Measurements from ENCODE around the gene CA10.

The CA10 gene

DNA sequence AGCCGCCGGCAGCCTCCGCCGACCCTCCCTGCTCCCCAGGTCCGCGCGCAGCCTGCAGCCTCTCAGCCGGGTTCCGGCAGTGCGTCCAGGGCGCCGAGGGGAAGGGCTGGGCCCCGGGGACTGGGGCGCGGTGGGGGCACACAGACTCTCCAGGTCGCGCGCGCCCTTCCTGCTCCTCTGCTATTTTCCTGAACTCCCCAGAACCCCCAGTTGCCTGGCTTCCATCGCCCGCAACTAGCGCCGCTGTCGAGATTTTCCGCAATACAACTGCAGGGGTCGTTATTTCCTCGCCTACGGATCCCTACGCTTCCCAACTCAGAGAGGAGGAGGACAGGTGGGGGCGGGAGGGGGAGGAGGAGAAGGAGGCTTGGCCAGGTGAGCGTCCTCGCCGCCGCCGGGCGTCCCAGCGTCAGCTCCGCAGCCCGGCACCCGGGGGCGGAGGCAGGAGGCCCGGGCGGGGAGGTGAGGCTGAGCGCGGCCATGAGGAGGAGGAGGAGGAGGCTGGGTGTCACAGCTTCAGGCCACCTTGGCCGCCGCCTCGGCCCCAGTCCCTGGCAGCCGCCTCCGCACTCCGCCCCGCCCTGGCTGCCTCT lies at the start of gene CA10:
Gene CA10, minus strand, starts transcription at position 265 of the 593 bp plus-strand sequence.
- DNase-seq, result no peak

DNA sequence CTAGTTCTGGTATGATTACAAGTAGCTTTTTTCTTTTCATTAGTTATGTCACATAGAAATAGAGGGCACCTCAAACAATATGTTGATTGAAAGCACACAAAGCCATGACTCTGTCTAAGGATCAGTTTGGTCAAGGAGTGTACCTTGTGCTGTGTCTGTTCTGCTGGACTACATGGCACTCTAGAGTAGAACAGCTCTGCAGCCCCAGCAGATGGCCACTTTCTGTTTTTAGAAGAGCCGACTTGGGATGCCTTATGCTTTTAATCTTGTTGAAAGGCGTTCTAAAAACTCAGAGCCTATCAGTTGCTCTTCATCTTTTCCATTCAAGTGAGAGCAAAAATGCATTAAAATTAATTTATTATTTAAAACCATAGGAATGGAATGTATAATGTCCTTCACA lies 49.3 kb upstream of the CA10 start:
- DNase-seq, result no peak

DNA sequence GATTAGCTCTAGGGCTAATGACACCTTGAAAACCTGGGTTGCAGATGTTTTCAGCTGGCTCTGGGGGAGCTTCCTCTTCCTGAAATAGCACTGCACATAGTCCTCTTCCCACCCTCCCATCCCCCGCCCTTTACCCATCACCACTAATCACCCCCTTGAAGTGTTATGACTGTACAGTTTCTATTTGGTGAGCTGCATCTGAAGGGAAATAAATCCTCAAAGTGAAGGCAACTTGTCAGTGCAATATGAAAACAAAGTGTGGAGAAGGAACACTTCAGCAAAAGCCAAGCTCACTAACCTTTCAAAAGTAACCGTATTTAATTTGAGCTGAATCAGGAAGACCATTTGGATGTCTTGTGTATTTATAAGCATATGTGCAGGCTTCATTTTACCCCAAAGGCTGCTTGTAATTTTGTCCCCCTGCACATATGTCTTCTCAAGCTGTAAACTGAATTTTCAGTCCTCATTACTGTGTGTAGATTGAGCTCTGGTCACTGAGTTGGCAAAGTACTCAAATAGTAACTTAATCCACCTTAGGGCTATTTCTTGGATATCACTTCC lies 44.1 kb upstream of the CA10 start:
- no peak for DNase-seq

DNA sequence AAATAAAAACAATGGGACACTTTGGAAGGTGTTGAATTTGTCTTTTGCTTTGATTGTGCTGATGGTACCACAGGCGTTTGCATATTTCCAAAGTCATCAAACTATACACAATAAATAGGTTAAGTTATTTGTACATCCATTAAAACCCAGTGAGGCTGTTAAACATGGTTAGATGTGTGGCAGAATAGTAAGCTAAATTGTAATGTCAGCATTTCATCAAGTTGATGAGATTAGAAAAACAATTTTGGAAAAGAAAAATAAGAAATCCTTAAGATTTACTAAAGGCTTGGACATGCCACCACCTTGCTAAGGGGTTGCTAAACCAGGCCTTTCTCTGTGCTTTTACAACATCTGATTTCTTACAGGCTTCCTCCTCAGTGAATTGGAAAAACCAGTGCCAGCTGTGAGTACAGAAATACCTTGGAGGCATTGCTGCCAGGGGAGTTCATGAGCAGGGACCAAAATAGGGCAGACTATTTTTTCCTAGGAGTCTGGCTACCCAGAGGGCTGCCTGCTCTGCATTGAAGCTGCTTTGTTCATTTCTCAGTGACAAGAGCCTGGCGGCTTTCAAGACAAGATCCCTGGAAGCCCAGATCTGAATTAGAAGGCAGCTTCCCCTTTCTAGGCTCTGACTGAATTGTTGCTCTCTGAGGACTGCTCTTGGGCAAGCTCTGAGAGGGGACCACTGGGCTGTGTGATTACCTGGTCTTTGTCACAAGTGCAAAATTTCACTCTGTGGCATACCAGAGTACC lies 43.4 kb upstream of the CA10 start:
- no peak for DNase-seq

DNA sequence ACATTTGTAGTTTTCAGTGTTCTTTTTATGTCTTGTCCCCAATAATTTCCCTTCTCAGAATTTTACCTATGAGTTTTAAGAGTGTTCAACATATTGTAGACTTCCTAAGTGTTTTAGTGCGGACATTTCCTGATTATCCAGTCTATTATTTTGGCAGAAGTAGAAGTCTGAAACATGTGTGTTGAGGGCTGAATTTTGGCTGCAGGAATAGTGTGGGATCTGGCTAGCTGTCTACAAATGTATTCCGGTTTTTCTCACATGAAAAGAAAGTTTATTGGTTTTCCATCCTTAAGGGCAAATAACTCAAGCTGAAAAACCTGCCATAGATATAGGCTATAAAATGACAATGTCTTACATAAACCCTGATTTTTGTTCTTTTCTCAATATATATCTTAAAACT lies 33.0 kb upstream of the CA10 start:
- no peak for DNase-seq

DNA sequence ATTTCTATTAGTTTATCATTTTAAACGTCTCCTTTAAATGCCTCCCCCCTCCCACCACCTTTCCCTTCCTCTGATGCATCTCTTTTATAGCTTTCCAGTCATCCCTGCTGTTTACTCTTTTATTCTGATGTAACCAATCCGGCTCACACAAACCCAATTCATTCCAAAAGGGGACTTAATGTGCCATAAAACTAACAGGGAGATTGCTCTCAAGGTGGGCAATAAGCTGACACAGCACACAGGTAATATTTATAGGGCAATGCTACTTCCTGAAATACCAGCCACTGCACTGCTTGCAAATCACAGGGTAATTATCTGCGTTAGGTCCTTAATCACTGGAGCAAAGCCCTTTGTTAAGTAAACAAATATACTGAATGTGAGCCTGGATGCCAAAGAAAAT lies 23.3 kb upstream of the CA10 start:
- no peak for DNase-seq

DNA sequence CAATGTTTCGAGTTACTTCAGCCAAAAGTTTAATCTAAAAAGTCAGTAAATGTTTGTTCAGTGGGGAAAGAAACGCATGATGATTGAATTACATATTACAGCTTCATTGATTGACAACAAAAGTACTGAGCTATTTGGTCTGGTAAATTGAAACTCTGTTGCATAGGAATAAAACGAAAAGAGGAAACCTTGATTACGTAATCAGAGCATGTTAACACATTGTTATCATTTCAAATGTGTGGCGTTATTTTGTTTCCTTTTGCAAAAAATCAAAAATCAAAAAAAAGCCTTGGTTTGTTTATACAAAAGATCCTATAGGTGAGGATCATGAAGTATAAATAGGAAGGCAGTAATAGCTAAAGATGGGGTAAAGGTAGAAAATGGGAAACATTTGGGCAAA lies 19.5 kb upstream of the CA10 start:
- DNase-seq, result no peak

DNA sequence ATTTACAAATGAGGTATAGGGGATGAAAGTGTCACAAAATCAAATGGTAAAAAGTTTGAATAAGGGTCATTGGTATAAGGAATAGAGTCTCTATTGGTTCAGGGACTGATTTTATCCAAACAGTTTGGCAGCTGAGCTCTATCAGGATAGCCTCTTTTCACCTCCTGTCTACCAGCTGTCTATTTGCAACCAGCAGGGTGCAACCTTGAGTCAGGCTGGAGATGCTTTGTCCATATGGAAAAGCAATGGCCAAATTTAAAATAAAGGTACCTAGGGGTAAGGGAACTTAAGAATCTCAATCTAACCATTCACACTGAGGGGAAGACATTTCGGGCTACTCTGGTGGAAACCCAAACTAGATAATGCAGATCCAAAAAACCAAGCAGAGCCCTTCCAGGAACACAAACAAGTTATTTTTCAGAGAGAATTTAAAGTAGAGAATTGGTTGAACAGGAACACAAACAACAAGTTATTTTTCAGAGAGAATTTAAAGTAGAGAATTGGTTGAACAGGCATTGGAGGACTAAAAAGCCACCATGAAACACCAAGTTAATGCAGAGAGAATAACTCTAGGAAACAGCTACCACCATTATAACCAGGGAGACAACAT lies 12.6 kb upstream of the CA10 start:
- DNase-seq, result no peak

DNA sequence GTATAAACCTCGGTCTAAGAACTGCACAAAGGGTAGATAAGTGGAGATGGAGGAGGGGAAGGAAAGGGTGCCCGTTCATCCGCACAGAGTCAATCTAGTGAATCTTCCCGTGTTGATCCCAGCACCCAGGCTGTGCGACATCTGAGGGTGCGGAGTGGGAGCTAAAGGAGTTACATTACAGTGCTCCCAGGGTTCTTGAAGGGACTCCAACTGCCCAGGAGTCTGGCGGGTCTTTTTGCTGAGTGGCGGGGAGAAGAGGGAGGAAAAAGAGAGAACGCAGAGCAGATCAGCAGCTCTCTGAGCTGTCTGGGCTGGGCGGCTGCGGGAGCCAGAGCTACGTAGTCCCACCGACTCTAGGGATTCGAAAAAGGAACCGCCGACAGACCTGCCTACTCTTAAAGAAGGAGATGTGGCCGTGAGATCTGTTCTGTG lies 1.6 kb upstream of the CA10 start:
- no peak for DNase-seq

DNA sequence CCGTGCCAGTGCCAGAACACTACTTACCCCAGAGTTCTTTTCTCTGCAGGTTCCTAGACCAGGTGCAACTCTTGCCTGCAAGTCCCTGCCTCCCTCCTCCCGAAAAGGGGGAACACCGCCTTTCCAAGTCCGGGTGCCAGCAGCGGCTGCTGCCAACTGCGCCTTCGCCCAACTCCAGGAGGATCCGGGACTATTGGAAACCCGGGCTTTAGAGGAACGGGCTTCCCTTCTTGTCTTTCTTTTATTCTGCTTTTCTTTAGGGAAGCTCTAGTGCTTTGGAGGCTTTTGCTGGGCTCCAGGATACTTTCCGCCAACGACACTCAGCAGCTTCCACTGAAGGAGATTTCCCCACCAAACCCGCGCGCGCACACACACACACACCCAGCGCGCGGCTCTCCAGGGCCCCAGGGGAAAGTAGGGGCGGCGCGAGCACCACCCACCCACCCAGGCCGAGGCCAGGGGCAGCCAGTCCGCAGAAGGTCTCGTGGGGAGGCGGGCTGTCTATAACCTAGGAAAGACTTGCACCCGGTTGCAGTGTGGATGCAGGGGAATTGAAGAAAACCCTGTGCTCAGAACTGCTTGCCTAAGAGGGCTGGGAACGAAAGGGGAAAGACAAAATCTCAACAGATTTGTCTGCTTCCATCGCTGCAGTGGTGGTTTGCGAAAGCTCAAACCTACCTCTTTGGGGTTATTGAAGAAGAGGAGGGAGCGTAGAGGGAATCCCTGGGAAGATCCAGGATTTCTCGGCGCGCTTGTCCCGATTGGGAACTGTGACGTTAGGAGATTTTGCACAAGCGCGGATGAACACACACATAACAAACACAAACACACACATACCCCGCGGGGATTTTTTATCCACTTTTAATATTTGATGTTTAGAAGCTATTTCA lies 977 bp upstream of the CA10 start:
- DNase-seq, result no peak

DNA sequence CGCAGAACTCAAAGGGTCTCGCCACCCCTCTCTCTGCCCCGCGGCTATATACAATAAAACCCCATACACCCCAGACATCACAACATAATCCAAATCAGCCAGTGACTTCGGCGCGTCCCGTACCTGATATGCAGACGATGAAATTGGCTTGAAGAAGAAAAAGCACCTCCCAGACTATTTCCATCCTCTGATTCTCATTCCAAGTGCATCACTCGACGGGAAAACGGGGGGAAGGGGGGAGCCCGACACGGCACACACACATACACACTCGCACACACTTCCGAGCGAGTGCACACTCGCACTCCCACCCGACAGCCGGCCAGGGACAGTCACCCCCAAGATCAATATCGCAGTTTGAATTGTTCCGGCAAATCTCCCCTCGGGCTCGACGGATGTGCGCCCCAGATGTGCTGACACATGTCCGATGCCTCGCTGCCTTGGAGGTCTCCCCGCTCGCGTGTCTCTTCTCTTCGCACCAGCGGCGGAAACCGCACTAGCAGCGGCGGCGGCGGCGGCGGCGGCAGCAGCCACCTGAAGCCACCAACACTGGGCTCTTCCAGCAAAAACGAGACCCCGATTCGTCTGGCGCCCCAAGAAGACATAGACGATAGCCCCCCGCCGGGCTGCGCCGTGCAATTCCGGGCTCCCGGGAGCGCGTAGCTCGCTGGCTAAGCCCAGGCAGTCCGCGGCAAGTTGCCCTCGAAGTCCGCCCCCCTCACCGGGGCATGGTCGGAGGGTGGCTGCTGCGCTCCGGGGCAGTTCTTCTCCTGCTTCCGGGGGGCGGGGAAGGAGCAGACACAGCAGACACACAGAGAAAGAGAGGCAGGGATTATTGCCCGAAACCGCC lies 688 bp downstream of the CA10 start:
- no peak for DNase-seq

DNA sequence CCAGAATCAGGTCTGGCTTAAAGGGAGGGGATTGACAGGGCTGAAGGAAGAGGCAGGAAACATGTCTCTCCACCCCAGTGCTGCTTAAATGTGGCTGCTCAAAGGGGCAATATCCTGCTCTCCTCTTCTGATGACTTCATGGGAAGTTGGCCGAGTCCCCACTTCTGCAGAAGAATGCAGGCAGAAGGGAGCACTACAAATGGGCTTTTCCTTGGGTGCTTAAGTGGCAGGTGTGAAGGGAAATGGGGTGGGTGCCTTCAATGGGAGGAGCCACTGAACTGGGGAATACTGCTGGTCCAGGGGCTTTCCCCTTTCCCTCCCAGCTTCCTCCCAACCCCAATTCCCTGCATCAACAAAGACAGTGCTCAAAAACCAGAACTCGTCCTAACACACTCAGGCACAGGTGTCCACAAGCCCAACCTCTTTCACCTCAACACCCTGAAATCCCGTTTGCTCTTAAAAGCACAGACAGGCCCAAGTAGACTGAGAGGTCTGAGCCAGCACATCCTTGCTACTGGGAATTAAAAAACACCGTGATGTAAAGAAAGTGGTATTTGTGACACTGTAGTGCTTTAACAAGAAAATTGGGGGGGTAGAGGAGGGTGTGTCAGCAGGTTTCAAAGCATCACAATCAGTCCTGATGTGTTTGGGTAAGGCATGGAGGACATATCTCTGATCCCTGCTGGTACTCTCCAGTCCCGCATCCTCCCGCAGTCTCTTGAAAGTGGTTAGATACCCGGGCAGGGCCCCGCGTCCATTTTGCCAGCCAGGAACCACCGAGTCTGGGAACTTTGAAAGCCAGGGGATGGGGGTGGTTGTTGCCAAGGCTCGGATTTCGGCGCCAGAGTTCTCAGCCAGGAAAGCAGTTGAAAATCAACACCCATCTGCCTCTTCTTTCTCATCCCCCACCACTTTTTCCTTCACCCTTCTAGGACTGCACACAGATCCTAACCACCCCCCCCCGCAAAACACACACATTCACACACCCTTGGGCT lies 1.6 kb downstream of the CA10 start:
- no peak for DNase-seq

DNA sequence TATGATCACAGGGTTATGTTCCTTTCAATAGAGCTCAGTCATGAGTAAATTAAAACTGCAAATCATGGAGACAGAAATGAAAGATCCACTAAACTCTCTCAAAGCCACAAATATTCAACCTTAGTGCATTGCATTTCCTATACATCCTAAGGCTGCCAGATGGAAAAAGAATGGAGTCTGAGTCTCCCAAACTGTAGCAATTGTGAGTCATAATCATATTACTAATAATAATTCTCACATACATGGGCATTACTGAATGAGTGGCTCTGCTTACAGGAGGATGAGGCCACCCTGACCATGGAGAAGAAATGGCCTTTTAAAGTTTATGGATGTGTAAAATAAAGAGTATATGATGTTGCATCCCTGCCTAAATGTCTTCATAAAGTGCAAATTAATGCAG lies 3.2 kb downstream of the CA10 start:
- DNase-seq, result no peak

DNA sequence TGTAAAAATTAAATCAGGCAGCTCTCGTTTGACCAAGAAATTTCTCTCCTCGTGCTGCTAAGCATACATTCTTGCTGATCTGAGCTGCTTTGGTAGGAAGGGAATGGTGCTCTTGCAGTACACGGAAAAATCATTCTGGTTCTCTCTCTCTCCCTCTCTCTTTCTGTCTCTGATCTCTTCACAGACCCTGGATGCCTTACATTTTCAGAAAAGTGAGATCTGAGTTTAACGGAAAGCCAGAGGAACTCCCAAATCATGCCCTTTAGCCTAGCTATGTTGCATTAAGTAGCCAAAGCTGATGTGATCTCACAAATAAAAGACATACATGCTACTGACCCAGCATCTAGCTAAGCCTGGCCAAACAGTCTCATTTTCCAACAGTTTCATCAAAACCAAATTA lies 4.0 kb downstream of the CA10 start:
- no peak for DNase-seq

DNA sequence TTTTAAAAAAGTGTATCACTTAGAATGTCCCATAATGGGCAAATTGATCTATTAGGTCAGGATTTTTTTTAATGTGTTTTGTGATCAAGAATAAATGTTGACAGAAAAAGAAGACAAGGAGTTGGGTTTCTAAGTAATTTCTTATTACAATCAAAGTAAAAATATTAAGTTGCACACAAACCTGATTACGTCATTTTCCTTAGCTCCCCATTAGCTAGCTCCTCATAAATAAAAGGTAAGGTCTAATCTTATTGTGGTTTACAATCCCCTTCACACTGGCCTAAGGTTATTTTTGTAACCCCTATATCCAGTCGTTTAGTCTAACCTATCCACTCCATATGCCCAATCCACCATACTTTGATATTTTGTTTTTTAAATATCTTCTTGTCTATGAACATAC lies 7.6 kb downstream of the CA10 start:
- no peak for DNase-seq

DNA sequence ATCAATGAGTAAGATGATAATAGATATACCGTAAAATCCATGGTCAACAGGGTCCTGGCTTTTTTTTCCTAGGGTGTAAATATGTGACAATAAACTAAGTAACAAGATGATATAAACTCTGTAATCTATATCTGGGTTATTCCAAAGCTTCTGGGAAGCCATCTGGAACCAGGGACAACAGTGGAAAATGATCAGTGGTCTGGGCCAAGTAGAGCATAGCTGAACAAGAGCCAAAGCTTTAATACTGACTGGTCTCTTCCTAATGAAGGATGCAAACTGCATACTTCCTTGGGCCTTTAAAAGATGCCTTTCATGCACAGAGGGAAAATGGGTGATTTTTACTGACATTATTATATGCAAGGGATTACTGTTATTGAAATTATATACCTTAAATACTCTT lies 8.9 kb downstream of the CA10 start:
- no peak for DNase-seq

DNA sequence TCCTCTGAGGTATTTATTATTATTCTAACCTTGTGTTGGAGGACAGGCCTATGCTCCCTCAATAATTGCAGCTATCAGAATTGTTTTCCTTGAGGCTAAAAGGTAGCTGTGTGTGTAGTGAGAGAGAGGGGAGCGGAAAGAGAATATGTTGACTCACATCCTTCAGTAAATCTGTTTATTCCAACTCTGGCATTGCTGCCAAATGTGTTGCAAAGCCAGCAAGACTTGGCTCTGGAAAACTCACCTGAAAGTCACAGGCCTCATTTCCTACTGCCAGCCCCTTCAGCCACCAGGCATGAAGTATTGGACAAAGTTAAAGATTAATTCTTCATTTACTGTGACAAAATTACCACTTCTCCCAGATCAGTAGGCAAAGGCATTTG lies 9.6 kb downstream of the CA10 start:
- no peak for DNase-seq

DNA sequence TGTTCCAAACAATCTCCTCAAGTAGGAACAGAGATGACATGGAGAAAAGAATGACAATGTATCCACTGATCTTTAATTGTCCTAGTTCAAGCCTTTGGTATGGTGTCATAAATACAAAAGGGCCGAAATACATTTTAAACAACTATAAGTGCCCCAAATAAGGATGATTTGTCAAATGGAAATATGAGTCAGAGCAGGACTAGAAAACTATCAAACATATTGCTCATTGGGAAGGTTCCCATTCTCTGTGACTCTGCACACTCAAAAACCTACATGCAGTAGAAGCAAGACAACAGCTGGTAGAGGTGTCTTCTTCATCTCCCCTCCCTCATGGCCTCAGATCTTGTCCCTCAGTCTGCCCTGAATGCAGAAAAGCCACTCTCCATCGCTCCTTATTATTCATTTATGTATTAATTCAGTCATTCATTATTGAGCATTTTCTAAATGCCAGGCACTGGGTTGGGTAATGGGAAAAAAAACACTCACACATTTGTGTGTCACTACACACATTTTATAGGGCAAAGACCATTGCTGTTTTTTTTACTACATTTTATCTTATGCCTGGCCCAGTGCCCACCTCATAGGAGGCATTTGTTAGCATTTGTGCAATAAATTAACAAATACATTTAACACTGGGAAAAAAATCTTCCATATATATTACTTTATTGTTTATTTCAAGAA lies 10.1 kb downstream of the CA10 start:
- no peak for DNase-seq

DNA sequence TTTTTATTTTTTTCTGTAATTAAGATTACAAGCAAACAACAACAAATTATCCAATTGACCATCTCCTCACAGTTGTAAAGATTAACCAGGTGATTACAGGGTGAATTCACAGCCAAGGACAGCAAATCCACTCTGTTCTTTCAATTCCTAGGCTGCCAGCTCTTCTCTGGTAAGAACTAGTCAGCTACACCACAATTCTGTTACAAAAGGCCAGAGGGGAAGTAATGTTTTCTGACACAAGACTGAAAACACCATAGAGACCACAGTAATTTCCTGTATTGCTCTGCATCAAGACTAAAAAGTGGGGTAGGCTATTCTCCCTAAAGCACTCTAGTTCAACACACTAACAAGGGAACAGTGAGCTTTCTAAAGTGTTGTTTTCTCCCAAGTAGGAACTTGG lies 10.6 kb downstream of the CA10 start:
- DNase-seq, result no peak

DNA sequence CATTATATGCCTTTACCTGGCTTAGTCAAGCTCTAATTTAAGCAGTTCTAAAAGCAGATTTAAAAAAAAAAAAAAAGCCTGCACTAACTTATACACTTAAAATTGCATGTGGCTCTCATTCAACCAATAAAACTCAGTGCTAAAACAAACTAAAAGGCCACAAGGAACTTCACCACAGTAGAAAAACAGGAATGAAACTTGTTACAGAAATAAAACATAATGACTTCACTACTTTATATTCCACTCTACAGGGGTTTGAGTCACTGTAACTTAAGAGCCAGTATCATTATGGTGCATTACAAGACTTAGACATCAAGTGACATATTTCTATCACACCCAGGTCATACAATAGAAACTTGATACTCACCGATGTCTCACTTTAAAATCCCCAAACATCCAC lies 11.1 kb downstream of the CA10 start:
- DNase-seq, result no peak
